ENCODE measurements around the gene LRRC45.

GRCh38 chr17:82055965-82056728 lies 33.0 kb downstream of the LRRC45 start:
- TF ChIP-seq CTCF (IDR thresholded peaks at IDR 0.05 in 2 of 3, conservative IDR thresholded peaks at IDR 0.05 in 1 of 3; ENCODE audit: borderline replicate concordance in 1 of 3, insufficient read depth in 1 of 3, low read depth in 2 of 3, low read length in 2 of 3) (no peak), SP1 (IDR thresholded peaks at IDR 0.05; ENCODE audit: low read depth) (no peak), EZH2 (IDR thresholded peaks at IDR 0.05) (no peak), MAX (IDR thresholded peaks at IDR 0.05) (no peak), RAD21 (IDR thresholded peaks at IDR 0.05; ENCODE audit: low read depth) (no peak)
